ENCODE data around the gene PBX2.
A peak's percentile ranks its signal among the peaks of the same experiment; 100 is the strongest.
"Not testable (repeated sequence)": the region's sequence is repeated elsewhere in the genome, so short reads cannot be mapped to it uniquely, and the experiment has no call there.

PBX2 gene

DNA sequence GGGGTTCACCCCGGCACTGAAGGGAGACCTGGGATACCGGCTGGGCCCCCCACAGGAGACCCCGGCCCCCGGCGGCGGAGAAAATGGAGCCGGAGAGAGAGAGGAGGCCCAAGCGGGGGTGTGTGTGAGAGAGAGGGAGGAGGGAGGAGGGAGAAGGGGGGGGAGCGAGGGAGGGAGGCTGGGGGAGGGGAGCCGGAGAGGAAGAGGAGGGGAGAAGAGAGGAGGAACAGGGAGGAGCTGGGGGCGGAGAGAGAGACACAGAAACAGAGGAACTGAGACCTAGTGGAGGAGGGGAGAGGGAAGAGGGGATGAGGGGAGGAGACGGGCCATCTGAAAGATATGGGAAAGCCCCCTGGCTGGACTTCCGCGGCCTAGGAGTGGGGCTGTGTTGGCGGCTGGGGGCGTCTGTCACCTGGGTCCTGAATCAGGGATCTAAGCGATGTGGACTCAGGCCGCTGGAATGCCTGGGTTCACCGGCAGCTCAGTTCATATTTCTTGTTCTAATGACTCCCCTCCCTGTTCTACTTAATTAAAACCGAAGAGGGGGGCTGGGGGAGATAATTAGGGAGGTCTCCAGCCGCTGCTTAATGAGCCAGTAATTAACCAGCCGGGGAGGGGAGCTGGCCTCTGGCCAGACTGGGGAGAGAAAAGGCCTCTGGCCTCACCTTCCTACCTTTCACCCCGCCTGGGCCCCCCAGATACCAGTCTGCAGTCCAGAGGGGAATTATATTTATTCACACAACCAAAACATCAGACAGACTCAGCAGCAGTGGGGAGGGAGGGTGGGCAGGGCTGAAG, at the start of gene PBX2:
Gene PBX2 (minus strand): TSS at position 149 of the 798 bp plus-strand sequence. CDS start 287 bp downstream, outside the sequence.
- DNase-seq (ENCODE audit: low read depth, low spot score) = no peak
- H3K27ac ChIP-seq = peak within 1 kb of the TSS; percentile 75

DNA sequence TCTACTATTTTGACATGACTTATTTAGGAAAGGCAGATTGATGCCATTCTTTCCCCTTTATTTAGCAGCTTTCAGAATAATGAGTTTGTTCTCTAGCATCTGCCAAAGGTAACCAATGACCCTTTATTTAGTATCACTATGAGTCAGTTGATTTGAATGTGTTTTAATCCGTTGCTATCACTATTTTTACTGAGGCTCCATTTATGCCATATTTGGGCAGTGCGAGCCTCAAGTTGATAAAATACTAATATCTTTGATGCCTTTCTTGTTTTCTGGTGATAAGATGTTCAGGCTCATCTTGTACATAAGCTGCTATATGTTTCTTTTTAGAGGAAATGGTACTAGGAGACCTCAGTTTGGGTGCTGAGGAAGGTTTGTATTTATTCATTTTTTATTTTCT, 49.5 kb upstream of the PBX2 start:
- no peak for DNase-seq (ENCODE audit: low read depth, low spot score)

GRCh38 chr6:32234934-32235333, 44.9 kb upstream of the PBX2 start:
- no peak for DNase-seq (ENCODE audit: low read depth, low spot score)
- H3K27ac ChIP-seq = no peak overlapping the region

More for the DNA sequence above, 49.5 kb upstream of the PBX2 start:
- H3K27ac ChIP-seq = no peak overlapping the region

DNA sequence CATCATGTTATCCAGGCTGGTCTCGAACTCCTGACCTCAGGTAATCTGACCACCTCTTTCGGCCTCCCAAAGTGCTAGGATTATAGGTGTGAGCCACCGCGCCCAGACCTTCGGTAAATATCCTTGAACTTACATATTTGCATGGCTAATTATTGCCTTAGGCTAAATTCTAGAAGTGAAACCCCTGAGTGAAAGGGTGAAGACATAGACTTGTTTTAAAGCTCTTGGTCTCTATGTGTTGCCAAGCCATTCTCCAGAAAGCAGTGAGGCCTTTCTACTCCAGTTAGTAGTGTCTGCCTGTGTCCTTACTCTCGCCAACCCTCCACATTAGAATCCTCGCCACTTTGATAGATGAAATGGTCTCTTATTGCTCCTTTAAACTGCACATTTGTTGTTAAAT, 36.4 kb upstream of the PBX2 start:
- no peak overlapping the region for H3K27ac ChIP-seq
- no peak for DNase-seq (ENCODE audit: low read depth, low spot score)

- no peak overlapping the region for H3K27ac ChIP-seq
- DNase-seq (ENCODE audit: low read depth, low spot score) = no peak
These were observed 34.7 kb upstream of the PBX2 start for GRCh38 chr6:32224696-32225095.

- DNase-seq (ENCODE audit: low read depth, low spot score) = no peak
- no peak within 1 kb of the TSS for H3K27ac ChIP-seq
These were observed 33.5 kb upstream of the PBX2 start, which contains the start of gene NOTCH4 for GRCh38 chr6:32223258-32224235. Gene NOTCH4 (minus strand): TSS chr6:32224067. CDS start chr6:32223928, 139 bp downstream.

- no peak overlapping the region for H3K27ac ChIP-seq
- no peak for DNase-seq (ENCODE audit: low read depth, low spot score)
These were observed 32.6 kb upstream of the PBX2 start for GRCh38 chr6:32222333-32223230.

- no peak overlapping the region for H3K27ac ChIP-seq
- no peak for DNase-seq (ENCODE audit: low read depth, low spot score)
These were observed 30.0 kb upstream of the PBX2 start for GRCh38 chr6:32220021-32220420.

DNA sequence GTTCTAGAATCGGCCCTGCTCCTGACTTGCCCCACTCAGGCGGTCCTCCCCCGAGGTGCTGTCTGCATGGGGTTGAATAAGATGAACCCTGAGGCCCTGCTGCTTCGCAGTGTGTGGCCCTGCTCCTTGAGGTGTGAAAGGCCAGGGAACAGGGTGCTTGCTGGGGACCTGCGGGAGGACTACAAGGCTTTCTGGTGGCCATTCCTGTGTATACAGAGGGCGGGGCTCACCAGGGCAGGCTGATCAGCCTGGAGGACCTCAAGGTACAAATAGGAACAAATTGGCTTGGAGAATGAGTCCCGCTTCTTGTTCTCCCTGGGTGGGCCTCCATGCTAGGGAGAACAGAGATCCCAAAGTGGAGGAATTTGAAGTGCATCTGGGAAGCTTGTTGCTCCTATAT, 28.2 kb upstream of the PBX2 start:
- no peak for DNase-seq (ENCODE audit: low read depth, low spot score)
- no peak overlapping the region for H3K27ac ChIP-seq

DNA sequence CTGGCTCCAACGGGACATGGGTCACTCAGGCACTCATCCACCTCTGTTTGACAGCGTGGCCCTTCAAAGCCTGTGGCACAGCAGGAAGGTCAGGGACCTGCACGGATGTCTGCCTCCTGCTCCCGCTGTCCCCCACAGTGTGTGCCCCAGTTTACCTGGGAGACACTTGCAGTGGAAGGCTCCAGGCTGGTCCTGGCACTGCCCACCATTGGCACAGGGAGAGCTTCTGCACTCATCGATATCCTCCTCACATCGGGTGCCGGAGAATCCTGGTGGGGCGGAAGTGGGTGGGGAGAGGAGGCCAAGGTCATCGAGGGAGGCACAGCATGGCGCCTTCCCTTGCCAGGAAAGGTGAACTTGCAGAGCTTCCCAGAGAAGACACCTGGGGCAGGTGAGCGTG, 27.0 kb upstream of the PBX2 start:
- DNase-seq (ENCODE audit: low read depth, low spot score) = no peak
- no peak overlapping the region for H3K27ac ChIP-seq

GRCh38 chr6:32216285-32216684, 26.3 kb upstream of the PBX2 start:
- no peak for DNase-seq (ENCODE audit: low read depth, low spot score)

GRCh38 chr6:32215617-32216016, 25.6 kb upstream of the PBX2 start:
- no peak for DNase-seq (ENCODE audit: low read depth, low spot score)
- H3K27ac ChIP-seq = no peak overlapping the region

More at GRCh38 chr6:32216285-32216684, 26.3 kb upstream of the PBX2 start:
- H3K27ac ChIP-seq = no peak overlapping the region

- no peak for DNase-seq (ENCODE audit: low read depth, low spot score)
These were observed 24.1 kb upstream of the PBX2 start for GRCh38 chr6:32214126-32214525.

GRCh38 chr6:32213649-32214048, 23.6 kb upstream of the PBX2 start:
- DNase-seq (ENCODE audit: low read depth, low spot score) = no peak
- no peak overlapping the region for H3K27ac ChIP-seq

More at GRCh38 chr6:32214126-32214525, 24.1 kb upstream of the PBX2 start:
- no peak overlapping the region for H3K27ac ChIP-seq

- DNase-seq (ENCODE audit: low read depth, low spot score) = no peak
- H3K27ac ChIP-seq = no peak overlapping the region
These were observed 22.2 kb upstream of the PBX2 start for GRCh38 chr6:32212076-32212760.

GRCh38 chr6:32211432-32211831, 21.4 kb upstream of the PBX2 start:
- H3K27ac ChIP-seq; DNase-seq (ENCODE audit: low read depth, low spot score): not testable (repeated sequence)

DNA sequence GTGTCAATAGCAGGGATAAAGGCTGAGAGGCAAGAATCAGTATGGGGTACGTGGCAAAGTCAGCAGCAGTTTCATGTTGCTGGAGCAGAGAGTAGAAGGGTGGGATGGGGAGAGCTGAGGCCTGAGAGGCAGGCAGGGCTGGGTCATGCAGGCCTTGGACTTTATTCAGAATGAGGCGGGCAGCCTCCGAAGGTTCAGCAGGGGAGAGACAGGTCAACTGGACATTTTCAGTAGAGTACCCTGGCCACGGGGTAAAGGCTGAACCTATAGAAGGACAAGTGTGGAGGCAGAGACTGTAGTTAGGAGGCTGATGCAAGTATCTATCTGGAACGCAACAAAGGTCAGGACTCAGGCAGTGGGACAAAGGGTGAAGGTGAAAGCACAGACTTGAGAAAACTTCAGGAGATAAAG, 20.2 kb upstream of the PBX2 start:
- DNase-seq (ENCODE audit: low read depth, low spot score) = no peak
- no peak overlapping the region for H3K27ac ChIP-seq

DNA sequence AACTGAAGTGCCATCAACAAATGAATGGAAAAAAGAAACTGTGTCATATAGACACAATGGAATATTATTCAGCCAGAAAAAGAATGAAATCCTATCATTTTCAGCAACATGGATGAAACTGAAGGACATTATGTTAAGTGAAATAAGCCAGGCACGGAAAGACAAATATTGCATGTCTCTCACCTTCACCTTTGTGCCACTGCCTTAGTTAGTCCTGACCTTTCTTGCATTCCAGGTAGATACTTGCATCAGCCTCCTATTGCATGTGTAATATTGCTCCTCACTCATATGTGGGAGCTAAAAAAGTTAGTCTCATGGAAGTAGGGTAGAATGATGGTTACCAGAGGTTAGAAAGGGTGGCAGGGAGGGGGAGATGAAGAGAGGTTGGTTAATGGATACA, 19.0 kb upstream of the PBX2 start:
- no peak overlapping the region for H3K27ac ChIP-seq
- DNase-seq (ENCODE audit: low read depth, low spot score) = no peak

DNA sequence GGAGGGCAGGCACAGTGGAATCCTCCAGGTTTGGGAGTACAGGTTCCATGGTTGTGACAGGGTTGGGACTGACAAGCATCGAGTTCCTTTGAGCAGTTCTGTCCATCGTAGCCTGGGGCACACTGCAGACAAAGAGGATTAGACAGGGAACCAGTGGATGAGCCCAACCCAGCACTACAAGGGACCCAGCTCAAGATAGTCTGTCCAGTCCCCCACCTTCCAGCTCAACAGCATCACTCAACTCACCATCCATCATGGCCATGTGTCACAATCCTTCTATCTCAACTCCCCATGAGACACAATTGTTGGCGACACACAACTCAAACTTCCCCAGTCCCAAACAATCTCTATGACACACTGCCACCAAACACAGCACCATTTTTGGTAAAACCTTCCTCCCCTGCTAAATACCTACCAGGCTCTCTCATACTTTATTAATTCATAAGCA, 14.3 kb upstream of the PBX2 start:
- no peak for DNase-seq (ENCODE audit: low read depth, low spot score)

More for the DNA sequence above, 14.3 kb upstream of the PBX2 start:
- no peak overlapping the region for H3K27ac ChIP-seq
